Measurements from ENCODE around the gene ZSWIM3. TPM values are rescaled to one million over a fixed set of nuclear protein-coding genes. Genes with fewer than 3 reads are reported as not detected.
"Not testable (repeated sequence)": the region's sequence is repeated elsewhere in the genome, so short reads cannot be mapped to it uniquely, and the experiment has no call there.

ZSWIM3 gene
- polyA plus RNA-seq, 10 donors, result 3.3 to 3.9 (median 3.7) TPM

GRCh38 chr20:45859916-45860315 is 2.5 kb downstream of the ZSWIM3 start:
- no peak for DNase-seq

GRCh38 chr20:45860560-45861220 is 3.3 kb downstream of the ZSWIM3 start:
- no peak for DNase-seq

GRCh38 chr20:45861221-45862075 is 4.0 kb downstream of the ZSWIM3 start:
- no peak for DNase-seq

- no peak for DNase-seq
These were observed 6.4 kb downstream of the ZSWIM3 start for GRCh38 chr20:45863543-45864470.

- no peak for DNase-seq
These were observed 9.0 kb downstream of the ZSWIM3 start for GRCh38 chr20:45866454-45866853.

GRCh38 chr20:45867136-45867818 is 9.9 kb downstream of the ZSWIM3 start:
- no peak for DNase-seq

- DNase-seq, result peak in 1 of 3 donors; percentile 38
These were observed 10.4 kb downstream of the ZSWIM3 start for GRCh38 chr20:45867819-45868176.

GRCh38 chr20:45872626-45873025 is 15.2 kb downstream of the ZSWIM3 start:
- DNase-seq, result no peak

GRCh38 chr20:45873409-45874103 is 16.1 kb downstream of the ZSWIM3 start:
- DNase-seq, result no peak

GRCh38 chr20:45874104-45874481 is 16.7 kb downstream of the ZSWIM3 start:
- DNase-seq, result not testable (repeated sequence)

- DNase-seq, result no peak
These were observed 17.2 kb downstream of the ZSWIM3 start for GRCh38 chr20:45874576-45874975.

- peak in 2 of 3 donors; percentile 34 to 61 for DNase-seq
These were observed 20.8 kb downstream of the ZSWIM3 start for GRCh38 chr20:45878076-45878761.

GRCh38 chr20:45880988-45881788 is 23.8 kb downstream of the ZSWIM3 start, which contains the start of gene ZSWIM1:
Gene ZSWIM1, plus strand, starts transcription at chr20:45881227. Its CDS starts 1,366 bp downstream, at chr20:45882593.
- peak; percentile 99 to 100 (median 100) for DNase-seq

GRCh38 chr20:45882469-45883099 is 25.2 kb downstream of the ZSWIM3 start:
- DNase-seq, result no peak

- DNase-seq, result no peak
These were observed 25.7 kb downstream of the ZSWIM3 start for GRCh38 chr20:45883100-45883469.

GRCh38 chr20:45886590-45887345 is 29.4 kb downstream of the ZSWIM3 start:
- DNase-seq, result no peak

GRCh38 chr20:45887346-45887715 is 29.9 kb downstream of the ZSWIM3 start, which contains the start of gene SPATA25:
Gene SPATA25, minus strand, starts transcription at chr20:45887622. Its CDS starts 32 bp downstream, at chr20:45887590.
- no peak for DNase-seq

- DNase-seq, result no peak
These were observed 31.3 kb downstream of the ZSWIM3 start for GRCh38 chr20:45888681-45889080.
